Measurements from ENCODE around the gene TTBK2.

TTBK2 gene

DNA sequence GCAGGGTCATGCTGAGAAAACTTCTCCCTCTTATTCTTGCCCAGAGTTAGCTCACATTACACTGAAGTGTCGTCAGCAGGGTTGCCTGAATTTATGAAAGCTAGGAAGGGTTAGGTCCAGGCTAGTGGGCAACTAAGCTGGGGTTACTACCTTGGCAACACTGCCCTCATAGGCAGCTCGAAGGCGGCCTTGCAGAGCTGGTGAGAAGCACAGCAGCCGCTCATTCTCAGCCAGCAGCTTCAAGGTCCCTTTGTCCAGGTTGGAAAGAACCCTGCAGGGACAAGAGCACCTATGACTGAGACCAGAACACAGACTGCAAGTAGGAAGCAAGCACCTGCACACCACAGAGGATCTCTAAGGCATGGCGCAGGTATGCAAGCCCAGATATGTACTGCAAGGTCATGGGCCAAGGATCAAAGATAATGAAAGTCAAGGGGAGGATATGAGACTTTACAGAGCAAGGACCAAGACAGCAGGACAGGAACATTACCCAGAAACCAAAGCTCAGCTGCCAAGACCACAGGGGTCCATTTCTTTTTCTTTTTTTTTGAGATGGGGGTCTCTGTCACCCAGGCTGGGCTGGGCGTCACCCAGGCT lies 186.4 kb downstream of the TTBK2 start:
- Histone ChIP-seq H3K27ac (ENCODE audit: low read length) (no peak overlapping the region), H4K20me1 (ENCODE audit: insufficient read depth, low read length) (peaks cover 4% of the 10 kb centered on the region; the same call in 1 of the 2 replicates), H3K9ac (ENCODE audit: low read length) (no peak overlapping the region), H3K79me2 (ENCODE audit: low read length) (peaks cover 18% of the 10 kb centered on the region), H2AFZ (ENCODE audit: low read depth, low read length) (no peak overlapping the region), H3K4me3 (ENCODE audit: low read length) (no peak overlapping the region), H3K9me3 (ENCODE audit: insufficient read depth, low read length) (no peaks in the 10 kb centered on the region), H3K27me3 (ENCODE audit: low read depth, low read length) (no peaks in the 10 kb centered on the region), H3K4me1 (ENCODE audit: low read length) (peaks cover 27% of the 10 kb centered on the region), H3K4me2 (ENCODE audit: low read length) (peak overlapping the region; percentile 93; the same call in 1 of the 2 replicates), H3K36me3 (replicated peaks; ENCODE audit: low read depth, low read length) (peaks cover 42% of the 10 kb centered on the region)
- TF ChIP-seq EZH2phosphoT487 (IDR thresholded peaks at IDR 0.05; ENCODE audit: low read depth): no peak
- TF ChIP-seq, protein P1, sequence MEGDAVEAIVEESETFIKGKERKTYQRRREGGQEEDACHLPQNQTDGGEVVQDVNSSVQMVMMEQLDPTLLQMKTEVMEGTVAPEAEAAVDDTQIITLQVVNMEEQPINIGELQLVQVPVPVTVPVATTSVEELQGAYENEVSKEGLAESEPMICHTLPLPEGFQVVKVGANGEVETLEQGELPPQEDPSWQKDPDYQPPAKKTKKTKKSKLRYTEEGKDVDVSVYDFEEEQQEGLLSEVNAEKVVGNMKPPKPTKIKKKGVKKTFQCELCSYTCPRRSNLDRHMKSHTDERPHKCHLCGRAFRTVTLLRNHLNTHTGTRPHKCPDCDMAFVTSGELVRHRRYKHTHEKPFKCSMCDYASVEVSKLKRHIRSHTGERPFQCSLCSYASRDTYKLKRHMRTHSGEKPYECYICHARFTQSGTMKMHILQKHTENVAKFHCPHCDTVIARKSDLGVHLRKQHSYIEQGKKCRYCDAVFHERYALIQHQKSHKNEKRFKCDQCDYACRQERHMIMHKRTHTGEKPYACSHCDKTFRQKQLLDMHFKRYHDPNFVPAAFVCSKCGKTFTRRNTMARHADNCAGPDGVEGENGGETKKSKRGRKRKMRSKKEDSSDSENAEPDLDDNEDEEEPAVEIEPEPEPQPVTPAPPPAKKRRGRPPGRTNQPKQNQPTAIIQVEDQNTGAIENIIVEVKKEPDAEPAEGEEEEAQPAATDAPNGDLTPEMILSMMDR (IDR thresholded peaks at IDR 0.05; ENCODE audit: low read depth, low read length): no peak

DNA sequence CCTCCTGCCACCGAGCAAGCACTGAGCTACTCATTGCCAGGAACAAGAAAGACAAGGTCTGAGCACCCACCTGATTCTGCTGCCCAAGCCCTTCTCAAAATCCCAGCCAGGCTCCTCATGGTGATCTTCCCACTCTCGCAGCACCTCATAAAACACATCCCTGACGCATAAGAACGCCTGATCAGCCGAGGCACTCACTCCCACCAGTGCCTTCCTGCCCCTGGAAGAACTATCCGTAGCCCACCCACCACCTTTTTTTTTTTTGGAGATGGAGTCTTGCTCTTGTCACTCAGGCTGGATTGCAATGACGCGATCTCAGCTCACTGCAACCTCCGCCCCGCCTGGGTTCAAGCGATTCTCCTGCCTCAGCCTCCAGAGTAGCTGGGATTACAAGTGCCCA lies 187.6 kb downstream of the TTBK2 start:
- H3K4me2 ChIP-seq (ENCODE audit: low read length): no peak overlapping the region
- H3K9me3 ChIP-seq (ENCODE audit: insufficient read depth, low read length): no peaks in the 10 kb centered on the region
- no peak overlapping the region for H2AFZ ChIP-seq (ENCODE audit: low read depth, low read length)
- H3K27me3 ChIP-seq (ENCODE audit: low read depth, low read length): no peaks in the 10 kb centered on the region
- no peak overlapping the region for H3K27ac ChIP-seq (ENCODE audit: low read length)
- H3K36me3 ChIP-seq (replicated peaks; ENCODE audit: low read depth, low read length): peaks cover 46% of the 10 kb centered on the region
- H3K9ac ChIP-seq (ENCODE audit: low read length): no peak overlapping the region
- peaks cover 27% of the 10 kb centered on the region for H3K4me1 ChIP-seq (ENCODE audit: low read length)
- no peak overlapping the region for H3K4me3 ChIP-seq (ENCODE audit: low read length)
- TF ChIP-seq EZH2phosphoT487 (IDR thresholded peaks at IDR 0.05; ENCODE audit: low read depth): no peak
- TF ChIP-seq, protein P1 (IDR thresholded peaks at IDR 0.05; ENCODE audit: low read depth, low read length): no peak
- peaks cover 4% of the 10 kb centered on the region; the same call in 1 of the 2 replicates for H4K20me1 ChIP-seq (ENCODE audit: insufficient read depth, low read length)
- peaks cover 18% of the 10 kb centered on the region for H3K79me2 ChIP-seq (ENCODE audit: low read length)

DNA sequence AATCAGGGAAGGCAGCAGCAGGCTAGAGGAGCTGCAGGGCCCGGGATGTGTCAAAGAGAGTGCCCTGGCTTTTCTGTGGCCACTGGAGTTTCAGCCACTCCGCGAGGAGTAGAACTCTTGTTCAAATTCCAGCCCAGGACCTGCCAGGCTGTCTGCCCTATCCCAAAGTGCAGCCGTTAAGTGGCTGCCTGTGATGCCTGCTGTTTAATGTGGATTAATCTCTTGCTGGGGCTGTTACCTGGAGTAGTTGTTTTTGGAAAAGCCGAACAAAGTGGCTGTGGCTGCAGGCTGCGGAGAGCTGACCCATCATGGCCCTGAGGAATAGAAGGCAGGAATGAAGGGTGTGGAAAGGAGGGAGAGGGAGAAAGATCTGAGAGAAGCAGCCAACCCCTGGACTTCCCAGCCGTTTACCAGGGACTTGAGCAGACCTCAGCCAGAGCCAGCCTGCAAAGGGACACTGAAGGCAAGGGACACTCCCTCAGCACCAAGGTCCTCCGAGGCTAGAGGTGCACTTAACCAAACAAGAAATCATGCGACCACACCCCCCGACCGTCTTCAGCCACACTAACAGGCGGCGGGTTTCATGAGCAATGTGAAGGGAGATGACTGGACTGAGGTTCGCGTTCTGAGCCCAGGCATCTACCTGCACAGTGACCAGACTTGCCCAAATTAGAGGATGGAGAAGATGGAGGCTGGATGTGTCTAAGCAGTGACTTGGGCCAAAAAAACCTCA lies 188.3 kb downstream of the TTBK2 start:
- H3K4me2 ChIP-seq (ENCODE audit: low read length): no peak overlapping the region
- peaks cover 23% of the 10 kb centered on the region for H3K4me1 ChIP-seq (ENCODE audit: low read length)
- H3K79me2 ChIP-seq (ENCODE audit: low read length): peaks cover 18% of the 10 kb centered on the region
- no peaks in the 10 kb centered on the region for H3K9me3 ChIP-seq (ENCODE audit: insufficient read depth, low read length)
- H2AFZ ChIP-seq (ENCODE audit: low read depth, low read length): no peak overlapping the region
- H3K9ac ChIP-seq (ENCODE audit: low read length): no peak overlapping the region
- peaks cover 4% of the 10 kb centered on the region; the same call in 1 of the 2 replicates for H4K20me1 ChIP-seq (ENCODE audit: insufficient read depth, low read length)
- no peaks in the 10 kb centered on the region for H3K27me3 ChIP-seq (ENCODE audit: low read depth, low read length)
- no peak overlapping the region for H3K4me3 ChIP-seq (ENCODE audit: low read length)
- no peak overlapping the region for H3K27ac ChIP-seq (ENCODE audit: low read length)
- TF ChIP-seq, protein P1 (IDR thresholded peaks at IDR 0.05; ENCODE audit: low read depth, low read length): no peak
- no peak for TF ChIP-seq EZH2phosphoT487 (IDR thresholded peaks at IDR 0.05; ENCODE audit: low read depth)
- H3K36me3 ChIP-seq (replicated peaks; ENCODE audit: low read depth, low read length): peaks cover 52% of the 10 kb centered on the region

DNA sequence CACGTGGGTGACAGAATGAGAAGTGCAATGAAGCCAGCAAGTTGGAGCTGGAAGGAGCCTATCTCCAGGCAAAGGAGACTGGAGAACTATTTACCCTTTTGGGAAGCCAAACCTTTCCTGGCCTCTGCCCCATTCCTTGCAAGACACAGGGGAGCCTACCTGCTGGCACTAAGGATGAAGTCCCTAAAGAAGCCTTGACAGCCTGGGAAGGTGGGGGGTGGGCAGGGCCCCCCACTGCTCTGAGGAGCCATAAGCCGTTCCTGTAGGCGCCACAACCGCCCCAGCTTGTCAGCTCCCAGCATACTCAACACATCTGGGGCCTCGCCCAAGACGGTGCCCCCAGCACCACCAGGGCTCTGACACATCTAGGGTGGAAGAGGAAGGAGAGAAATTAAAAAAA lies 189.1 kb downstream of the TTBK2 start:
- H3K27me3 ChIP-seq (ENCODE audit: low read depth, low read length): no peaks in the 10 kb centered on the region
- no peak overlapping the region for H3K4me3 ChIP-seq (ENCODE audit: low read length)
- no peak overlapping the region for H3K9ac ChIP-seq (ENCODE audit: low read length)
- TF ChIP-seq, protein P1 (IDR thresholded peaks at IDR 0.05; ENCODE audit: low read depth, low read length): no peak
- no peak for TF ChIP-seq EZH2phosphoT487 (IDR thresholded peaks at IDR 0.05; ENCODE audit: low read depth)
- no peak overlapping the region for H3K4me2 ChIP-seq (ENCODE audit: low read length)
- H4K20me1 ChIP-seq (ENCODE audit: insufficient read depth, low read length): peaks cover 4% of the 10 kb centered on the region; the same call in 1 of the 2 replicates
- peaks cover 16% of the 10 kb centered on the region for H3K79me2 ChIP-seq (ENCODE audit: low read length)
- no peak overlapping the region for H2AFZ ChIP-seq (ENCODE audit: low read depth, low read length)
- peaks cover 54% of the 10 kb centered on the region for H3K36me3 ChIP-seq (replicated peaks; ENCODE audit: low read depth, low read length)
- H3K9me3 ChIP-seq (ENCODE audit: insufficient read depth, low read length): no peaks in the 10 kb centered on the region
- H3K27ac ChIP-seq (ENCODE audit: low read length): no peak overlapping the region
- peaks cover 23% of the 10 kb centered on the region for H3K4me1 ChIP-seq (ENCODE audit: low read length)

All from OCI-LY3 (cell line).